ENCODE measurements around the gene TIAL1.

- TF ChIP-seq, protein P1, sequence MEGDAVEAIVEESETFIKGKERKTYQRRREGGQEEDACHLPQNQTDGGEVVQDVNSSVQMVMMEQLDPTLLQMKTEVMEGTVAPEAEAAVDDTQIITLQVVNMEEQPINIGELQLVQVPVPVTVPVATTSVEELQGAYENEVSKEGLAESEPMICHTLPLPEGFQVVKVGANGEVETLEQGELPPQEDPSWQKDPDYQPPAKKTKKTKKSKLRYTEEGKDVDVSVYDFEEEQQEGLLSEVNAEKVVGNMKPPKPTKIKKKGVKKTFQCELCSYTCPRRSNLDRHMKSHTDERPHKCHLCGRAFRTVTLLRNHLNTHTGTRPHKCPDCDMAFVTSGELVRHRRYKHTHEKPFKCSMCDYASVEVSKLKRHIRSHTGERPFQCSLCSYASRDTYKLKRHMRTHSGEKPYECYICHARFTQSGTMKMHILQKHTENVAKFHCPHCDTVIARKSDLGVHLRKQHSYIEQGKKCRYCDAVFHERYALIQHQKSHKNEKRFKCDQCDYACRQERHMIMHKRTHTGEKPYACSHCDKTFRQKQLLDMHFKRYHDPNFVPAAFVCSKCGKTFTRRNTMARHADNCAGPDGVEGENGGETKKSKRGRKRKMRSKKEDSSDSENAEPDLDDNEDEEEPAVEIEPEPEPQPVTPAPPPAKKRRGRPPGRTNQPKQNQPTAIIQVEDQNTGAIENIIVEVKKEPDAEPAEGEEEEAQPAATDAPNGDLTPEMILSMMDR (IDR thresholded peaks at IDR 0.05; ENCODE audit: insufficient read depth, low read length, poor library complexity, severe bottlenecking), result no peak
- no peak for TF ChIP-seq EZH2phosphoT487 (conservative IDR thresholded peaks at IDR 0.05; ENCODE audit: low read length)
These were observed 55.1 kb downstream of the TIAL1 start for GRCh38 chr10:119541459-119542356.
